ENCODE results near the gene SLC9A8.

GRCh38 chr20:49796600-49797343, 15.9 kb upstream of the SLC9A8 start:
- TF ChIP-seq, protein P1, sequence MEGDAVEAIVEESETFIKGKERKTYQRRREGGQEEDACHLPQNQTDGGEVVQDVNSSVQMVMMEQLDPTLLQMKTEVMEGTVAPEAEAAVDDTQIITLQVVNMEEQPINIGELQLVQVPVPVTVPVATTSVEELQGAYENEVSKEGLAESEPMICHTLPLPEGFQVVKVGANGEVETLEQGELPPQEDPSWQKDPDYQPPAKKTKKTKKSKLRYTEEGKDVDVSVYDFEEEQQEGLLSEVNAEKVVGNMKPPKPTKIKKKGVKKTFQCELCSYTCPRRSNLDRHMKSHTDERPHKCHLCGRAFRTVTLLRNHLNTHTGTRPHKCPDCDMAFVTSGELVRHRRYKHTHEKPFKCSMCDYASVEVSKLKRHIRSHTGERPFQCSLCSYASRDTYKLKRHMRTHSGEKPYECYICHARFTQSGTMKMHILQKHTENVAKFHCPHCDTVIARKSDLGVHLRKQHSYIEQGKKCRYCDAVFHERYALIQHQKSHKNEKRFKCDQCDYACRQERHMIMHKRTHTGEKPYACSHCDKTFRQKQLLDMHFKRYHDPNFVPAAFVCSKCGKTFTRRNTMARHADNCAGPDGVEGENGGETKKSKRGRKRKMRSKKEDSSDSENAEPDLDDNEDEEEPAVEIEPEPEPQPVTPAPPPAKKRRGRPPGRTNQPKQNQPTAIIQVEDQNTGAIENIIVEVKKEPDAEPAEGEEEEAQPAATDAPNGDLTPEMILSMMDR (tag by site-specific recombination; IDR thresholded peaks at IDR 0.05): no peak
- TF ChIP-seq ZBTB49 (tag by site-specific recombination; IDR thresholded peaks at IDR 0.05; ENCODE audit: low read depth) (no peak), ZBTB8A (tag by site-specific recombination; IDR thresholded peaks at IDR 0.05) (no peak), KLF16 (tag by site-specific recombination; IDR thresholded peaks at IDR 0.05) (no peak), SCRT2 (tag by site-specific recombination; IDR thresholded peaks at IDR 0.05) (no peak), ZNF274 (IDR thresholded peaks at IDR 0.05; ENCODE audit: low read length) (no peak), ZNF274 (tag by site-specific recombination; IDR thresholded peaks at IDR 0.05; ENCODE audit: borderline replicate concordance) (no peak), ZNF138 (tag by site-specific recombination; IDR thresholded peaks at IDR 0.05; ENCODE audit: borderline replicate concordance) (no peak), KLF1 (tag by site-specific recombination; IDR thresholded peaks at IDR 0.05) (no peak), ZNF768 (tag by site-specific recombination; IDR thresholded peaks at IDR 0.05) (no peak), ZNF747 (tag by site-specific recombination; IDR thresholded peaks at IDR 0.05) (no peak), ZBTB21 (tag by site-specific recombination; IDR thresholded peaks at IDR 0.05) (no peak), KLF9 (tag by site-specific recombination; IDR thresholded peaks at IDR 0.05; ENCODE audit: low read depth) (no peak)
- TF ChIP-seq, protein P2, sequence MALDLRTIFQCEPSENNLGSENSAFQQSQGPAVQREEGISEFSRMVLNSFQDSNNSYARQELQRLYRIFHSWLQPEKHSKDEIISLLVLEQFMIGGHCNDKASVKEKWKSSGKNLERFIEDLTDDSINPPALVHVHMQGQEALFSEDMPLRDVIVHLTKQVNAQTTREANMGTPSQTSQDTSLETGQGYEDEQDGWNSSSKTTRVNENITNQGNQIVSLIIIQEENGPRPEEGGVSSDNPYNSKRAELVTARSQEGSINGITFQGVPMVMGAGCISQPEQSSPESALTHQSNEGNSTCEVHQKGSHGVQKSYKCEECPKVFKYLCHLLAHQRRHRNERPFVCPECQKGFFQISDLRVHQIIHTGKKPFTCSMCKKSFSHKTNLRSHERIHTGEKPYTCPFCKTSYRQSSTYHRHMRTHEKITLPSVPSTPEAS (tag by site-specific recombination; IDR thresholded peaks at IDR 0.05): no peak
- TF ChIP-seq, protein P3, sequence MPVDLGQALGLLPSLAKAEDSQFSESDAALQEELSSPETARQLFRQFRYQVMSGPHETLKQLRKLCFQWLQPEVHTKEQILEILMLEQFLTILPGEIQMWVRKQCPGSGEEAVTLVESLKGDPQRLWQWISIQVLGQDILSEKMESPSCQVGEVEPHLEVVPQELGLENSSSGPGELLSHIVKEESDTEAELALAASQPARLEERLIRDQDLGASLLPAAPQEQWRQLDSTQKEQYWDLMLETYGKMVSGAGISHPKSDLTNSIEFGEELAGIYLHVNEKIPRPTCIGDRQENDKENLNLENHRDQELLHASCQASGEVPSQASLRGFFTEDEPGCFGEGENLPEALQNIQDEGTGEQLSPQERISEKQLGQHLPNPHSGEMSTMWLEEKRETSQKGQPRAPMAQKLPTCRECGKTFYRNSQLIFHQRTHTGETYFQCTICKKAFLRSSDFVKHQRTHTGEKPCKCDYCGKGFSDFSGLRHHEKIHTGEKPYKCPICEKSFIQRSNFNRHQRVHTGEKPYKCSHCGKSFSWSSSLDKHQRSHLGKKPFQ (tag by site-specific recombination; IDR thresholded peaks at IDR 0.05): no peak

Data from HEK293 (cell line).